ENCODE measurements around the gene VPS18. TPM values are rescaled to one million over a fixed set of nuclear protein-coding genes. Genes with fewer than 3 reads are reported as not detected.
A peak's percentile ranks its signal among the peaks of the same experiment; 100 is the strongest.

The VPS18 gene
- total and polyA plus RNA-seq, 2 donors (not counting 3 experiments of a cell fraction or from before 2014, with no cell fraction given), result 29.3 to 32.8 TPM

DNA sequence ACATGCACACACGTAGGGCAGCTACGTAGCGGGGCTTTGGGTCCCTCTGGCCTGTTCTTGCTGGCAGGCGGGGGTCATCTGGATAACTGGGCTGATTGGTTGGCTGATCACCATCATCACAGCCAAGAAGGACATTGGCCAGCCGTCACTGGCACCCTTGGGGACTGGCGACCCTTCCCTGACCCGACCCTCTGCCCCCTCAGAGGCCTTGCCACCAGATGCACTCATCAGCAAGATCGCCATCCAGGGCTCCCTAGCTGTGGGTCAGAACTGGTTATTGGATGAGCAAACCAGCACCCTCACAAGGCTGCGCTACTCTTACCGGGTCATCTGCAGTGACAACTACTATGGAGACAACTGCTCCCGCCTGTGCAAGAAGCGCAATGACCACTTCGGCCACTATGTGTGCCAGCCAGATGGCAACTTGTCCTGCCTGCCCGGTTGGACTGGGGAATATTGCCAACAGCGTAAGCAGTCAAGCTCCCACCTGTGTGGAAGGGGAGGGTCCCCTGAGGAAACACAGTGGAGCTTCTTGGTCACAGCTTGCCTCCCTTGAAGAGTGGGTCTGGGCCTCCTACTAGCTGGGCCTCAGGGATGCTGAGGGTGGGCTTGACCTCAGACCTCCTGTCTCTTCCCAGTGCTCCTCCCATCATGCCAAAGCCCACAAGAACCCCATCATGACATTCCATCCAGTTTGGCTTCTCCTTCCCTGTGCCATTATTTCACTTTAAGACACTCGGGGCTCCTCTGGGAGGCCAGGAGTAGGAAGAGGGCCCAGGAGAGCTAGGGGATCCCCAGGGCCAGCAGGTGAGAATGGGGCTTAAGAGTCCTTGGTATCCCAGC lies 37.3 kb downstream of the VPS18 start:
- peak overlapping the region; percentile 18 for H3K9ac ChIP-seq (replicated peaks; ENCODE audit: extremely low read depth, insufficient read depth, low read length)
- intact Hi-C loops (cut with micrococcal nuclease), result loop anchor here (2.0 kb wide), 1 partner anchor 17 kb away; no protein-coding TSS in a partner anchor
- no peak overlapping the region for H2AFZ ChIP-seq (ENCODE audit: low read depth, low read length)
- TF ChIP-seq, protein P1, sequence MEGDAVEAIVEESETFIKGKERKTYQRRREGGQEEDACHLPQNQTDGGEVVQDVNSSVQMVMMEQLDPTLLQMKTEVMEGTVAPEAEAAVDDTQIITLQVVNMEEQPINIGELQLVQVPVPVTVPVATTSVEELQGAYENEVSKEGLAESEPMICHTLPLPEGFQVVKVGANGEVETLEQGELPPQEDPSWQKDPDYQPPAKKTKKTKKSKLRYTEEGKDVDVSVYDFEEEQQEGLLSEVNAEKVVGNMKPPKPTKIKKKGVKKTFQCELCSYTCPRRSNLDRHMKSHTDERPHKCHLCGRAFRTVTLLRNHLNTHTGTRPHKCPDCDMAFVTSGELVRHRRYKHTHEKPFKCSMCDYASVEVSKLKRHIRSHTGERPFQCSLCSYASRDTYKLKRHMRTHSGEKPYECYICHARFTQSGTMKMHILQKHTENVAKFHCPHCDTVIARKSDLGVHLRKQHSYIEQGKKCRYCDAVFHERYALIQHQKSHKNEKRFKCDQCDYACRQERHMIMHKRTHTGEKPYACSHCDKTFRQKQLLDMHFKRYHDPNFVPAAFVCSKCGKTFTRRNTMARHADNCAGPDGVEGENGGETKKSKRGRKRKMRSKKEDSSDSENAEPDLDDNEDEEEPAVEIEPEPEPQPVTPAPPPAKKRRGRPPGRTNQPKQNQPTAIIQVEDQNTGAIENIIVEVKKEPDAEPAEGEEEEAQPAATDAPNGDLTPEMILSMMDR (IDR thresholded peaks at IDR 0.05; ENCODE audit: extremely low read depth in 1 of 2, insufficient read depth in 1 of 2, low read depth in 1 of 2, low read length in 2 of 2), result no peak
- no peak for TF ChIP-seq FOS (IDR thresholded peaks at IDR 0.05; ENCODE audit: borderline replicate concordance, insufficient read depth, low read length)
- no peak for TF ChIP-seq EZH2 (IDR thresholded peaks at IDR 0.05; ENCODE audit: borderline replicate concordance, low read depth, low read length, severe bottlenecking)
- no peak for TF ChIP-seq MYC (IDR thresholded peaks at IDR 0.05; ENCODE audit: low read depth, low read length)
- TF ChIP-seq, protein P2, sequence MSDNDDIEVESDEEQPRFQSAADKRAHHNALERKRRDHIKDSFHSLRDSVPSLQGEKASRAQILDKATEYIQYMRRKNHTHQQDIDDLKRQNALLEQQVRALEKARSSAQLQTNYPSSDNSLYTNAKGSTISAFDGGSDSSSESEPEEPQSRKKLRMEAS (IDR thresholded peaks at IDR 0.05; ENCODE audit: insufficient read depth, insufficient read length), result no peak
- TF ChIP-seq POLR2AphosphoS5 (IDR thresholded peaks at IDR 0.05; ENCODE audit: insufficient read depth, low read depth, low read length), result no peak
- no peak for TF ChIP-seq GATA2 (IDR thresholded peaks at IDR 0.05; ENCODE audit: insufficient read depth, insufficient read length, low read depth, low read length)
- no peak for TF ChIP-seq POLR2A (IDR thresholded peaks at IDR 0.05; ENCODE audit: low read depth, low read length)
- no peak for TF ChIP-seq JUN (IDR thresholded peaks at IDR 0.05; ENCODE audit: borderline replicate concordance, insufficient read depth, insufficient read length, low read depth)
- peaks cover 19% of the 10 kb centered on the region for H3K4me1 ChIP-seq (ENCODE audit: control insufficient read depth, extremely low read depth, insufficient read depth, low read length)
- peaks cover 10 to 16% of the 10 kb centered on the region in 2 experiments for H3K27me3 ChIP-seq (ENCODE audit: control insufficient read depth in 2 of 2, insufficient read depth in 2 of 2, low read length in 2 of 2)
- BruUV-seq (replicated peaks), result no TSS peak
- H3K4me2 ChIP-seq (ENCODE audit: insufficient read depth, low read length), result peak overlapping the region; percentile 56
- POLR2A ChIA-PET, result interaction anchor here (0.8 to 4.2 kb wide), 6 partner anchors 10 to 185 kb away, joined by 3 to 79 read pairs (median 5); partner anchors contain the start of gene INO80
- peak overlapping the region in 2 of 3 experiments; percentile 56 to 89 for H3K4me3 ChIP-seq (replicated peaks in 1 of 3; ENCODE audit: insufficient read depth in 1 of 3, low read depth in 1 of 3, low read length in 3 of 3)
- no peaks in the 10 kb centered on the region for H3K79me2 ChIP-seq (ENCODE audit: control insufficient read depth, insufficient read depth, low read length)
- CTCF ChIA-PET, result interaction anchor here (0.6 to 12.4 kb wide), 17 partner anchors 10 to 254 kb away, joined by 3 to 260 read pairs (median 5); partner anchors contain the start of genes CHAC1 and VPS18
- peak overlapping the region; percentile 33 for H3K27ac ChIP-seq (ENCODE audit: insufficient read depth, low read depth, low read length)
- FAIRE-seq (peak; percentile 8), DNase-seq (ENCODE audit: low read depth, low spot score) (no peak)
- H3K9me1 ChIP-seq (replicated peaks; ENCODE audit: control insufficient read depth, extremely low read depth, insufficient read depth, low read length), result no peaks in the 10 kb centered on the region
- H3K9me3 ChIP-seq (replicated peaks; ENCODE audit: control insufficient read depth, insufficient read depth, low read length), result no peaks in the 10 kb centered on the region
- H4K20me1 ChIP-seq (replicated peaks; ENCODE audit: control insufficient read depth, extremely low read depth, insufficient read depth, low read length), result no peaks in the 10 kb centered on the region
- H3K36me3 ChIP-seq (ENCODE audit: control insufficient read depth in 2 of 2, extremely low read depth in 1 of 2, insufficient read depth in 2 of 2, low read length in 2 of 2), result peaks cover 0 to 32% of the 10 kb centered on the region in 2 experiments
- dilution Hi-C loops (cut with MboI; ENCODE audit: extremely low pct_ligation_motif_present, low sequenced_read_pairs), result no loop called here

All from endothelial cell of umbilical vein (primary cell).